Measurements from ENCODE around the gene POLR2B.
A peak's percentile ranks its signal among the peaks of the same experiment; 100 is the strongest.

Gene POLR2B

GRCh38 chr4:57063518-57063917 is 84.8 kb downstream of the POLR2B start:
- peak overlapping the region; percentile 81 to 82 for H3K27ac ChIP-seq
- no peak overlapping the region for H3K4me3 ChIP-seq
- DNase-seq (ENCODE audit: low spot score), result no peak
- TF ChIP-seq, protein P1, sequence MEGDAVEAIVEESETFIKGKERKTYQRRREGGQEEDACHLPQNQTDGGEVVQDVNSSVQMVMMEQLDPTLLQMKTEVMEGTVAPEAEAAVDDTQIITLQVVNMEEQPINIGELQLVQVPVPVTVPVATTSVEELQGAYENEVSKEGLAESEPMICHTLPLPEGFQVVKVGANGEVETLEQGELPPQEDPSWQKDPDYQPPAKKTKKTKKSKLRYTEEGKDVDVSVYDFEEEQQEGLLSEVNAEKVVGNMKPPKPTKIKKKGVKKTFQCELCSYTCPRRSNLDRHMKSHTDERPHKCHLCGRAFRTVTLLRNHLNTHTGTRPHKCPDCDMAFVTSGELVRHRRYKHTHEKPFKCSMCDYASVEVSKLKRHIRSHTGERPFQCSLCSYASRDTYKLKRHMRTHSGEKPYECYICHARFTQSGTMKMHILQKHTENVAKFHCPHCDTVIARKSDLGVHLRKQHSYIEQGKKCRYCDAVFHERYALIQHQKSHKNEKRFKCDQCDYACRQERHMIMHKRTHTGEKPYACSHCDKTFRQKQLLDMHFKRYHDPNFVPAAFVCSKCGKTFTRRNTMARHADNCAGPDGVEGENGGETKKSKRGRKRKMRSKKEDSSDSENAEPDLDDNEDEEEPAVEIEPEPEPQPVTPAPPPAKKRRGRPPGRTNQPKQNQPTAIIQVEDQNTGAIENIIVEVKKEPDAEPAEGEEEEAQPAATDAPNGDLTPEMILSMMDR (IDR thresholded peaks at IDR 0.05), result no peak

GRCh38 chr4:57064120-57064519 is 85.4 kb downstream of the POLR2B start:
- peak overlapping the region; percentile 15 for H3K4me3 ChIP-seq
- no peak for DNase-seq (ENCODE audit: low spot score)
- peak overlapping the region; percentile 81 to 87 for H3K27ac ChIP-seq
- TF ChIP-seq, protein P1 (IDR thresholded peaks at IDR 0.05), result no peak

- peak; percentile 86 for DNase-seq (ENCODE audit: low spot score)
- TF ChIP-seq, protein P1 (IDR thresholded peaks at IDR 0.05), result no peak
- H3K4me3 ChIP-seq, result peak overlapping the region; percentile 15
- peak overlapping the region; percentile 81 to 87 for H3K27ac ChIP-seq
These were observed 86.4 kb downstream of the POLR2B start for GRCh38 chr4:57064811-57065711.

DNA sequence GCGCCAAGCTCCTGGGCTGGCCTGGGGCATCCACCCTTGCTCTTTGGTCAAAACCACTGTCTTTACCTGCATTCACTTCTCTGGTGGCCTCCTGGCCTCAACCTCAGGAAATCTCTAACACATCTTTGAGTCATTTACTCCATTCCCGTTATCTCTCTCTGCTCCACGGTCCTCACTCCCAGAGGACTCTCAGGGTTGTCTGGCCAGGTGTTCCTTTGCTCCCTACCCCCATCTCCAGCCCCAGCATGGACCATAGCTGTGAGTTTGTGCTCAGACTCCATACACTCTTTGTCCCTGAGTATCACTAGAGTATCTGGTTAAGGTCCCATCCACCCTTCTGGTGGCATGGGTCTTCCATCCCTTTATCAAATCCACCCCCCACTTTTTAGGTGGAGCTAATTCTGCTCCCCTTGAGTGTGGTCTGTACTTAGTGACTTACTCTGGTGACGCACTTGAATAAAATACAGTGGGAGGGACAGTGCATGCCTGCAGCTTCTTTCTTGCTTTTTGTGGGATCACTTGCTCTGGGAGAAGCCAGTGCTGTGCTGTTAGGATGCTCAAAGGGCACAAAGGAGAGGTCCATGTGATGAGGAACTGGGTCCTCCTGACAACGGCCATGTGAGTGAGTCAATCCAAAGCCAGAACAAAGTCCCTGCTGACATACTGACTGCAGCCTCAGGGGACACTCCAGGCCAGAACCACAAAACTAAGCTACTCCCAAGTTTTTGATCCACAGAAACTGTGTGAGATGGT is 87.2 kb downstream of the POLR2B start:
- peak overlapping the region; percentile 81 to 87 for H3K27ac ChIP-seq
- H3K4me3 ChIP-seq, result peak overlapping the region; percentile 15
- DNase-seq (ENCODE audit: low spot score), result no peak
- TF ChIP-seq, protein P1 (IDR thresholded peaks at IDR 0.05), result no peak

GRCh38 chr4:57068237-57068981 is 89.7 kb downstream of the POLR2B start:
- DNase-seq (ENCODE audit: low spot score), result no peak
- Histone ChIP-seq H3K4me3 (no peak overlapping the region), H3K27ac (peak overlapping the region; percentile 83 to 87)
- TF ChIP-seq, protein P1 (IDR thresholded peaks at IDR 0.05), result no peak

- Histone ChIP-seq H3K27ac (peak overlapping the region in 1 of 2 donors; percentile 78), H3K4me3 (no peak overlapping the region)
- TF ChIP-seq, protein P1 (IDR thresholded peaks at IDR 0.05), result no peak
- no peak for DNase-seq (ENCODE audit: low spot score)
These were observed 91.8 kb downstream of the POLR2B start for GRCh38 chr4:57070461-57070860.

All from coronary artery (tissue), 2 donors.